A549 treated with AZD9567 at 1 μM for 4 hours (cell line): ENCODE results near the gene TBC1D8B. TPM values are rescaled to one million over a fixed set of nuclear protein-coding genes. Genes with fewer than 3 reads are reported as not detected.

Source experiments
- total RNA-seq: library from RNA; stranded (reverse); fragments of 200-300 nt; extraction: Qiagen RNA extraction; gene quantifications from 5 replicates; pipeline ENCODE4 v1.2.3, GENCODE V29; 2022; ENCODE audit not compliant: insufficient read depth

TBC1D8B gene
- total RNA-seq: 0.84 to 2.4 TPM (median 1.1 TPM) in 5 replicates

GRCh38 chrX:106802388-106803275 is at the start of gene TBC1D8B:
Gene TBC1D8B (plus strand): TSS chrX:106802673. CDS start chrX:106802854, 181 bp downstream.

GRCh38 chrX:106903291-106903824 is 100.9 kb downstream of the TBC1D8B start, which contains the start of gene RIPPLY1:
Gene RIPPLY1 (minus strand): TSS chrX:106903341. CDS start chrX:106903287, 54 bp downstream.

DNA sequence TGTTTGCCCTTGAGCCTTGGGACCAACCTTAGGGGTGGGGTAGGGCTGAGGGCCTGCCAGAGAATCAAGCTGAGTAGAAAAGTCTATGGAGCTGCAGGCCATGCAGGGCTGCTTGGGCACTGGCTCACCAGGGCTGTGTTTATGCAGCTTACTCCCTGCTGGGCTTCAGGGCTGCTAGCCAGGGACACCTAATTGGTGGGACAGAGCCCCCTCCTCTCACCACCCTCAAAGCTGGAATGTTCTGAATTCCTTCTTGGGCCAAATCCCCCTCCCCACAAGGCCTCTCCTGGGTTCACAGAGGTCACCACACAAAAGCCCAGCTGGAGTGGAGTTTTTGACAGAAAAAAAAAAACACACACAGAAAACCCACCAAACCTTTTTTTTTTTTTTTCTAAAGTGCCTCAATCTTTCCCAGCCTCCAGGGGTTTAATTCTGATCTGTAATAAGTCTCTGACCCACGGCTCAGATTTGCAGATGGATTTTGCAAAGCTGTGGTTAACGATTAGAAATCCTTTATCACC is 117.5 kb downstream of the TBC1D8B start, which contains the start of gene CLDN2:
Gene CLDN2 (plus strand): TSS at position 471 of the 521 bp plus-strand sequence. CDS start 7,827 bp downstream, outside the sequence.

Other genes with a start within 250 kb of the TBC1D8B start
- 0.05 to 0.09 TPM (median 0.07 TPM) in 3 of 5 replicates, not detected in the others for gene RADX, start 190.7 kb upstream of the TBC1D8B start, total RNA-seq
- 0.02 to 0.12 TPM (median 0.06 TPM) in 4 of 5 replicates, not detected in the other for gene RNF128, start 76.0 kb upstream of the TBC1D8B start, total RNA-seq
- 0.07 to 0.17 TPM (median 0.17 TPM) in 3 of 5 replicates, not detected in the others for gene RIPPLY1, start 100.7 kb downstream of the TBC1D8B start, total RNA-seq
- 5.4 to 7.6 TPM (median 6.5 TPM) in 5 replicates for gene CLDN2, start 117.7 kb downstream of the TBC1D8B start, total RNA-seq
- 27.9 to 50.3 TPM (median 28.5 TPM) in 5 replicates for gene MORC4, start 197.5 kb downstream of the TBC1D8B start, total RNA-seq